ENCODE results near the gene KCNAB3. TPM values are rescaled to one million over a fixed set of nuclear protein-coding genes. Genes with fewer than 3 reads are reported as not detected.

Gene KCNAB3
- total RNA-seq, 1 donor from 2014 or later, result 12.3 TPM

GRCh38 chr17:7910281-7910680 is 19.4 kb downstream of the KCNAB3 start:
- peaks cover 4% of the 10 kb centered on the region for H3K9me3 Mint-ChIP-seq (ENCODE audit: unreplicated experiment)
- peaks cover 14% of the 10 kb centered on the region for H3K36me3 Mint-ChIP-seq (ENCODE audit: unreplicated experiment)
- peaks cover 11% of the 10 kb centered on the region for H3K4me1 Mint-ChIP-seq (ENCODE audit: low read depth, unreplicated experiment)
- H3K4me3 Mint-ChIP-seq (ENCODE audit: unreplicated experiment), result no peak overlapping the region
- H3K27me3 Mint-ChIP-seq (ENCODE audit: unreplicated experiment), result peaks cover 9% of the 10 kb centered on the region
- DNase-seq, result no peak
- no peak overlapping the region for H3K27ac Mint-ChIP-seq (ENCODE audit: unreplicated experiment)
- no peak for TF ChIP-seq CTCF (IDR thresholded peaks at IDR 0.05; ENCODE audit: partially characterized antibody, unreplicated experiment)

- Mint-ChIP-seq H3K27me3 (ENCODE audit: unreplicated experiment) (peaks cover 4% of the 10 kb centered on the region), H3K27ac (ENCODE audit: unreplicated experiment) (no peak overlapping the region), H3K4me3 (ENCODE audit: unreplicated experiment) (no peak overlapping the region), H3K36me3 (ENCODE audit: unreplicated experiment) (peaks cover 26% of the 10 kb centered on the region), H3K4me1 (ENCODE audit: low read depth, unreplicated experiment) (peaks cover 7% of the 10 kb centered on the region), H3K9me3 (ENCODE audit: unreplicated experiment) (peaks cover 2% of the 10 kb centered on the region)
- DNase-seq, result no peak
- no peak for TF ChIP-seq CTCF (IDR thresholded peaks at IDR 0.05; ENCODE audit: partially characterized antibody, unreplicated experiment)
Observed at GRCh38 chr17:7909089-7909488, 20.6 kb downstream of the KCNAB3 start.

GRCh38 chr17:7903154-7904103 is 26.2 kb downstream of the KCNAB3 start:
- no peak for DNase-seq
- Mint-ChIP-seq H3K27ac (ENCODE audit: unreplicated experiment) (no peak overlapping the region), H3K9me3 (ENCODE audit: unreplicated experiment) (peaks cover 3% of the 10 kb centered on the region), H3K27me3 (ENCODE audit: unreplicated experiment) (peaks cover 2% of the 10 kb centered on the region), H3K36me3 (ENCODE audit: unreplicated experiment) (peaks cover 24% of the 10 kb centered on the region), H3K4me1 (ENCODE audit: low read depth, unreplicated experiment) (peaks cover 7% of the 10 kb centered on the region), H3K4me3 (ENCODE audit: unreplicated experiment) (no peak overlapping the region)
- TF ChIP-seq CTCF (IDR thresholded peaks at IDR 0.05; ENCODE audit: partially characterized antibody, unreplicated experiment), result no peak

GRCh38 chr17:7897773-7898172 is 31.9 kb downstream of the KCNAB3 start:
- no peak for TF ChIP-seq CTCF (IDR thresholded peaks at IDR 0.05; ENCODE audit: partially characterized antibody, unreplicated experiment)
- H3K36me3 Mint-ChIP-seq (ENCODE audit: unreplicated experiment), result peaks cover 16% of the 10 kb centered on the region
- no peak overlapping the region for H3K4me3 Mint-ChIP-seq (ENCODE audit: unreplicated experiment)
- H3K4me1 Mint-ChIP-seq (ENCODE audit: low read depth, unreplicated experiment), result peaks cover 9% of the 10 kb centered on the region
- peaks cover 5% of the 10 kb centered on the region for H3K27me3 Mint-ChIP-seq (ENCODE audit: unreplicated experiment)
- H3K9me3 Mint-ChIP-seq (ENCODE audit: unreplicated experiment), result peaks cover 3% of the 10 kb centered on the region
- no peak for DNase-seq
- no peak overlapping the region for H3K27ac Mint-ChIP-seq (ENCODE audit: unreplicated experiment)

GRCh38 chr17:7897090-7897489 is 32.6 kb downstream of the KCNAB3 start:
- peaks cover 5% of the 10 kb centered on the region for H3K27me3 Mint-ChIP-seq (ENCODE audit: unreplicated experiment)
- DNase-seq, result no peak
- H3K27ac Mint-ChIP-seq (ENCODE audit: unreplicated experiment), result no peak overlapping the region
- H3K4me3 Mint-ChIP-seq (ENCODE audit: unreplicated experiment), result no peak overlapping the region
- no peak for TF ChIP-seq CTCF (IDR thresholded peaks at IDR 0.05; ENCODE audit: partially characterized antibody, unreplicated experiment)
- H3K9me3 Mint-ChIP-seq (ENCODE audit: unreplicated experiment), result peaks cover 3% of the 10 kb centered on the region
- peaks cover 16% of the 10 kb centered on the region for H3K36me3 Mint-ChIP-seq (ENCODE audit: unreplicated experiment)
- peaks cover 10% of the 10 kb centered on the region for H3K4me1 Mint-ChIP-seq (ENCODE audit: low read depth, unreplicated experiment)

Data from glutamatergic neuron (in vitro differentiated cells).